Gastroesophageal sphincter (tissue), 3 donors: ENCODE results near the gene CD9.

Experiments
- CTCF ChIP-seq, 4 experiments: fragments of 200-600 bp in 2 of 4; fragments of 450-650 bp in 2 of 4; sonication (generic) in 1 of 4; IDR thresholded peaks; one replicate each; pipeline ENCODE4 v1.5.1; 2017 to 2019; ENCODE audit warnings: antibody characterized with exemption in 4 of 4, mild to moderate bottlenecking in 2 of 4, moderate library complexity in 2 of 4
- POLR2A ChIP-seq, 2 donors: fragments of 450-650 bp; IDR thresholded peaks; one replicate each; pipeline ENCODE4 v1.6.1; 2017; ENCODE audit warnings: antibody characterized with exemption in 2 of 2, mild to moderate bottlenecking in 2 of 2, moderate library complexity in 1 of 2
- POLR2AphosphoS5 ChIP-seq: sonication (generic); formaldehyde crosslinking; IDR thresholded peaks from one replicate; pipeline ENCODE4 v1.6.1; 2017; ENCODE audit warnings: antibody characterized with exemption

GRCh38 chr12:6236641-6236940 is 36.4 kb downstream of the CD9 start:
- TF ChIP-seq CTCF (IDR thresholded peaks at IDR 0.05) (no peak), POLR2A (IDR thresholded peaks at IDR 0.05) (no peak), POLR2AphosphoS5 (no peak)
